Measurements from ENCODE around the gene SON.

The SON gene

GRCh38 chr21:33537212-33537611 is 5.6 kb upstream of the SON start:
- Mint-ChIP-seq H3K4me3 (no peak overlapping the region), H3K36me3 (ENCODE audit: insufficient read depth) (peaks cover 80% of the 10 kb centered on the region), H3K27ac (no peak overlapping the region), H3K27me3 (no peaks in the 10 kb centered on the region), H3K9me3 (no peaks in the 10 kb centered on the region), H3K4me1 (ENCODE audit: low read depth in 2 of 2) (peaks cover 19 to 24% of the 10 kb centered on the region in 2 donors)
- DNase-seq = no peak
- ATAC-seq (replicated peaks) = no peak

DNA sequence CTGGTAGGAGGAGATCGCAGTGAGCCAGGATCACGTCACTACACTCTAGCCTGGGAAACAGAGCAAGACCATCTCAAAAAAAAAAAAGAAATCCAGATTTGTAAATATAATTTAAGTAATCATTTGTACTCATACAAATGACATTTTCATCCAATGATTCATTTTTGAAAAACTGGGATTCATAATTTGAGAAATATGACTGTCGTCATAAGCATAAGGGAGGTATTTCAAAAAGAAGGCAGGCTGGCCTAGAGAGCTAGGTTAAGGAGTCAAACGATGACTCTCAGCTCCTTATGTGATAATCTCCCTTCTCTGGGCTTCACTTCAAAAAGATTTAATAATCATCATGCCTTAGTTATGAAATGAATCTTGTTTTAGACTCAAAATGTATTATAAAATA is 3.2 kb upstream of the SON start:
- H3K4me1 Mint-ChIP-seq (ENCODE audit: low read depth in 2 of 2) = peaks cover 28 to 43% of the 10 kb centered on the region in 2 donors
- DNase-seq (no peak), ATAC-seq (replicated peaks) (no peak)
- no peaks in the 10 kb centered on the region for H3K27me3 Mint-ChIP-seq
- no peak overlapping the region for H3K4me3 Mint-ChIP-seq
- peaks cover 74% of the 10 kb centered on the region for H3K36me3 Mint-ChIP-seq (ENCODE audit: insufficient read depth)
- no peaks in the 10 kb centered on the region for H3K9me3 Mint-ChIP-seq
- H3K27ac Mint-ChIP-seq = peak overlapping the region in 1 of 2 donors; percentile 99

DNA sequence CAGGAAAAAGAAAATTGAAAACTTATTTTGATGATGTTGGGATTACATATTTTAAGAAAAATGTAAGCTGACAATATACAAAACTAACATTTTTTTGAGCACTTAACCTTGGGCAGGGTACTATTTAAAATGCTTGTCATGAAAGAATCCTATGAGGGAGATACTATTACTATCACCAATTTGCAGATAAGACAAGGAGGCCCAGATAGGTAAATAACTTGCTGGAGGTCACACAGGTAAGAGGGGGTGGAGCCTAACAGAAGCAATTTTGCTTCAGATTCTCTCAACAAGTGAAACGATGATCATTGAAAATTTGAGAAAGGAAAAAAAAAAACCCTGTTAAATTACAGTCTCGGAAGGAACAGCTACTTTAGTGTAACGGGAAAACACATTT is 2.1 kb upstream of the SON start:
- peaks cover 66% of the 10 kb centered on the region for H3K36me3 Mint-ChIP-seq (ENCODE audit: insufficient read depth)
- peak overlapping the region; percentile 95 to 99 for H3K4me3 Mint-ChIP-seq
- H3K9me3 Mint-ChIP-seq = no peaks in the 10 kb centered on the region
- H3K4me1 Mint-ChIP-seq (ENCODE audit: low read depth in 2 of 2) = peaks cover 28 to 50% of the 10 kb centered on the region in 2 donors
- no peaks in the 10 kb centered on the region for H3K27me3 Mint-ChIP-seq
- no peak for DNase-seq
- H3K27ac Mint-ChIP-seq = peak overlapping the region; percentile 99
- ATAC-seq (replicated peaks) = no peak

GRCh38 chr21:33541105-33541711 is 1.6 kb upstream of the SON start:
- no peaks in the 10 kb centered on the region for H3K9me3 Mint-ChIP-seq
- DNase-seq (no peak), ATAC-seq (replicated peaks) (no peak)
- H3K4me3 Mint-ChIP-seq = peak overlapping the region; percentile 95 to 99
- H3K27ac Mint-ChIP-seq = peak overlapping the region; percentile 99
- no peaks in the 10 kb centered on the region for H3K27me3 Mint-ChIP-seq
- peaks cover 29 to 55% of the 10 kb centered on the region in 2 donors for H3K4me1 Mint-ChIP-seq (ENCODE audit: low read depth in 2 of 2)
- H3K36me3 Mint-ChIP-seq (ENCODE audit: insufficient read depth) = peaks cover 66% of the 10 kb centered on the region

GRCh38 chr21:33541756-33542639 is 840 bp upstream of the SON start, which contains the start of gene GART:
Gene GART (minus strand): TSS chr21:33542117. CDS start chr21:33539315, 2,802 bp downstream.
- H3K4me1 Mint-ChIP-seq (ENCODE audit: low read depth in 2 of 2) = peaks cover 29 to 55% of the 10 kb centered on the region in 2 donors

GRCh38 chr21:33543505-33544129 is 779 bp downstream of the SON start:
- peak overlapping the region; percentile 95 to 99 for H3K4me3 Mint-ChIP-seq
- no peaks in the 10 kb centered on the region for H3K27me3 Mint-ChIP-seq
- H3K4me1 Mint-ChIP-seq (ENCODE audit: low read depth in 2 of 2) = peaks cover 27 to 50% of the 10 kb centered on the region in 2 donors
- no peaks in the 10 kb centered on the region for H3K9me3 Mint-ChIP-seq
- H3K36me3 Mint-ChIP-seq (ENCODE audit: insufficient read depth) = peaks cover 69% of the 10 kb centered on the region
- DNase-seq = peak in 2 of 3 experiments; percentile 48 to 49
- peak; percentile 1 for ATAC-seq (replicated peaks)
- peak overlapping the region; percentile 99 for H3K27ac Mint-ChIP-seq

More at GRCh38 chr21:33541756-33542639, 840 bp upstream of the SON start, which contains the start of gene GART:
- H3K4me3 Mint-ChIP-seq = peak within 1 kb of the TSS; percentile 95 to 99
- no peaks in the 10 kb centered on the region for H3K27me3 Mint-ChIP-seq
- H3K27ac Mint-ChIP-seq = peak within 1 kb of the TSS; percentile 99
- peaks cover 68% of the 10 kb centered on the region for H3K36me3 Mint-ChIP-seq (ENCODE audit: insufficient read depth)
- DNase-seq (peak; percentile 71 to 74 (median 73)), ATAC-seq (replicated peaks) (peak; percentile 57)
- H3K9me3 Mint-ChIP-seq = no peaks in the 10 kb centered on the region

DNA sequence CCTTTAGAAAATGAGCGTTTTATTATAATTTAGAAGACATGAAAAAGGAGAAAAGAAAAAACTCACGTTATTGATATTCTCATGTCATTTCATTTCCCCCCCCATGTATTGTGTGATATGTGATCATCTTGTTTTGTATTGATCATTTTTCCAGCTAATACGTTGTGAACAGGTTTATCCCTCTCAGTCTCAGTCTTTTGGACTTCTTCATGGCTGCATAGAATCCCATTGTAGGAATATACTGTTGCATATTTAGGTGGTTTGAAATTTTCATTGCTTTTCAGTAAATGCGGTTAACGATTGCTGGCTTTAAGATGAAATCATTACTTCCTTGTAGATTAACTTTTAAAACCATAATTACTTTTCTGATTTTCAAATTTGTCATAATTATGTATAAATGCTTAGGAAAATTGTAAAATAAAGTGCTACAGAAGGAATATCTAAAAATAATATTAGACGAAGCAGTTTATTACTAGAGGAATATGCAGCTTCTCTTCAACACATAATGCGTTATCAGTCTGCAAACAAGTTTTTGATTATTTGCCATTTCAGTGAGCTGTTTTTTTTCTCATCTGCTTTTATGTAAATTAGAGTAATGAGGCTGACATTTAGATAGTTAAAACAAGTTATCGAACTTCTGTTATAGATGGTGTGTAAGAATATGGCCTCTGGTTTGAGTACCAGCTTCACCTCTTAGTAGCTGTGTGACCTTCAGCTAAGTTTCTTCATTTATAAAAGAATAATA is 1.8 kb downstream of the SON start:
- no peaks in the 10 kb centered on the region for H3K27me3 Mint-ChIP-seq
- no peak for ATAC-seq (replicated peaks)
- H3K4me1 Mint-ChIP-seq (ENCODE audit: low read depth in 2 of 2) = peaks cover 27 to 54% of the 10 kb centered on the region in 2 donors
- peak overlapping the region; percentile 95 to 99 for H3K4me3 Mint-ChIP-seq
- peak overlapping the region in 1 of 2 donors; percentile 99 for H3K27ac Mint-ChIP-seq
- no peak for DNase-seq
- no peaks in the 10 kb centered on the region for H3K9me3 Mint-ChIP-seq
- H3K36me3 Mint-ChIP-seq (ENCODE audit: insufficient read depth) = peaks cover 76% of the 10 kb centered on the region

DNA sequence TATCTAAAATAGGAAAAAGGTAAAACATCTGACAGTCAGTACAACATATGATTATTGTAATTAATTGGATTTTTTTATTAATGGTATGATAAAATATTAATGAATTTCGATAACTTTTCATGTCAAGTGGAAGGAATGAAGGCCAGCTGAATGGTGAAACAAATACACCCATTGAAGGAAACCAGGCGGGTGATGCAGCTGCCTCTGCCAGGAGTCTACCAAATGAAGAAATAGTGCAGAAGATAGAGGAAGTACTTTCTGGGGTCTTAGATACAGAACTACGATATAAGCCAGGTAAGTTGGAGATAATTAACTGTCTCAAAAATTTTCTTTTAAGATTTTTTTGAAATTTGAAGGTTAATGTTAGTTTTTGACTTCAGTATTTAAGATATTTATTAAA is 3.2 kb downstream of the SON start:
- DNase-seq (no peak), ATAC-seq (replicated peaks) (no peak)
- H3K36me3 Mint-ChIP-seq (ENCODE audit: insufficient read depth) = peaks cover 83% of the 10 kb centered on the region
- H3K4me1 Mint-ChIP-seq (ENCODE audit: low read depth in 2 of 2) = peaks cover 21 to 50% of the 10 kb centered on the region in 2 donors
- no peaks in the 10 kb centered on the region for H3K9me3 Mint-ChIP-seq
- H3K27ac Mint-ChIP-seq = no peak overlapping the region
- H3K4me3 Mint-ChIP-seq = peak overlapping the region; percentile 28 to 95
- H3K27me3 Mint-ChIP-seq = no peaks in the 10 kb centered on the region

DNA sequence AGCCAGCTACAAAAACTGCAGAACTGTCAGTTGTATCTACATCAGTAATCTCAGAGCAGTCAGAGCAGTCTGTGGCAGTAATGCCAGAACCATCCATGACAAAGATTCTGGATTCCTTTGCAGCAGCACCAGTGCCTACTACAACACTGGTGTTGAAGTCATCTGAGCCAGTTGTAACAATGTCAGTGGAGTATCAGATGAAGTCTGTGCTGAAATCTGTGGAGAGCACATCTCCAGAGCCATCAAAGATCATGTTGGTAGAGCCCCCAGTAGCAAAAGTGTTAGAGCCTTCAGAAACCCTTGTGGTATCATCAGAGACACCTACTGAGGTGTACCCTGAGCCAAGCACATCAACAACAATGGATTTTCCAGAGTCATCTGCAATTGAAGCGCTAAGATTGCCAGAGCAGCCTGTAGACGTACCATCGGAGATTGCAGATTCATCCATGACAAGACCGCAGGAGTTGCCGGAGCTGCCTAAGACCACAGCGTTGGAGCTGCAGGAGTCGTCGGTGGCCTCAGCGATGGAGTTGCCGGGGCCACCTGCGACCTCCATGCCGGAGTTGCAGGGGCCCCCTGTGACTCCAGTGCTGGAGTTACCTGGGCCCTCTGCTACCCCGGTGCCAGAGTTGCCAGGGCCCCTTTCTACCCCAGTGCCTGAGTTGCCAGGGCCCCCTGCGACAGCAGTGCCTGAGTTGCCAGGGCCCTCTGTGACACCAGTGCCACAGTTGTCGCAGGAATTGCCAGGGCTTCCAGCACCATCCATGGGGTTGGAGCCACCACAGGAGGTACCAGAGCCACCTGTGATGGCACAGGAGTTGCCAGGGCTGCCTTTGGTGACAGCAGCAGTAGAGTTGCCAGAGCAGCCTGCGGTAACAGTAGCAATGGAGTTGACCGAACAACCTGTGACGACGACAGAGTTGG is 7.3 kb downstream of the SON start:
- DNase-seq (no peak), ATAC-seq (replicated peaks) (no peak)
- no peaks in the 10 kb centered on the region for H3K27me3 Mint-ChIP-seq
- H3K27ac Mint-ChIP-seq = no peak overlapping the region
- no peaks in the 10 kb centered on the region for H3K9me3 Mint-ChIP-seq
- no peak overlapping the region for H3K4me3 Mint-ChIP-seq
- H3K4me1 Mint-ChIP-seq (ENCODE audit: low read depth in 2 of 2) = peaks cover 18 to 44% of the 10 kb centered on the region in 2 donors
- H3K36me3 Mint-ChIP-seq (ENCODE audit: insufficient read depth) = peaks cover 93% of the 10 kb centered on the region

DNA sequence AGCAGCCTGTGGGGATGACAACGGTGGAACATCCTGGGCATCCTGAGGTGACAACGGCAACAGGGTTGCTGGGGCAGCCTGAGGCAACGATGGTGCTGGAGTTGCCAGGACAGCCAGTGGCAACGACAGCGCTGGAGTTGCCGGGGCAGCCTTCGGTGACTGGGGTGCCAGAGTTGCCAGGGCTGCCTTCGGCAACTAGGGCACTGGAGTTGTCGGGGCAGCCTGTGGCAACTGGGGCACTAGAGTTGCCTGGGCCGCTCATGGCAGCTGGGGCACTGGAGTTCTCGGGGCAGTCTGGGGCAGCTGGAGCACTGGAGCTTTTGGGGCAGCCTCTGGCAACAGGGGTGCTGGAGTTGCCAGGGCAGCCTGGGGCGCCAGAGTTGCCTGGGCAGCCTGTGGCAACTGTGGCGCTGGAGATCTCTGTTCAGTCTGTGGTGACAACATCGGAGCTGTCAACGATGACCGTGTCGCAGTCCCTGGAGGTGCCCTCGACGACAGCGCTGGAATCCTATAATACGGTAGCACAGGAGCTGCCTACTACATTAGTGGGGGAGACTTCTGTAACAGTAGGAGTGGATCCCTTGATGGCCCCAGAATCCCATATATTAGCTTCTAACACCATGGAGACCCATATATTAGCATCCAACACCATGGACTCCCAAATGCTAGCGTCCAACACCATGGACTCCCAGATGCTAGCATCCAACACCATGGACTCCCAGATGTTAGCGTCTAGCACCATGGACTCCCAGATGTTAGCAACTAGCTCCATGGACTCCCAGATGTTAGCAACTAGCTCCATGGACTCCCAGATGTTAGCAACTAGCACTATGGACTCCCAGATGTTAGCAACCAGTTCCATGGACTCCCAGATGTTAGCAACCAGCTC is 8.2 kb downstream of the SON start:
- ATAC-seq (replicated peaks) = peak; percentile 9

DNA sequence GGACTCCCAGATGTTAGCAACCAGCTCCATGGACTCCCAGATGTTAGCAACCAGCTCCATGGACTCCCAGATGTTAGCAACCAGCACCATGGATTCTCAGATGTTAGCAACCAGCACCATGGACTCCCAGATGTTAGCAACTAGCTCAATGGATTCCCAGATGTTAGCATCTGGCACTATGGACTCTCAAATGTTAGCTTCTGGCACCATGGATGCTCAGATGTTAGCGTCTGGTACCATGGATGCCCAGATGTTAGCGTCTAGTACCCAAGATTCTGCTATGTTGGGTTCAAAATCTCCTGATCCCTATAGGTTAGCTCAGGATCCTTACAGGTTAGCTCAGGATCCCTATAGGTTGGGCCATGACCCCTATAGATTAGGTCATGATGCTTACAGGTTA is 8.8 kb downstream of the SON start:
- Mint-ChIP-seq H3K4me1 (ENCODE audit: low read depth in 2 of 2) (peaks cover 26 to 50% of the 10 kb centered on the region in 2 donors), H3K27me3 (no peaks in the 10 kb centered on the region), H3K27ac (no peak overlapping the region), H3K4me3 (no peak overlapping the region), H3K9me3 (no peaks in the 10 kb centered on the region), H3K36me3 (ENCODE audit: insufficient read depth) (peaks cover 94% of the 10 kb centered on the region)
- no peak for DNase-seq
- ATAC-seq (replicated peaks) = peak; percentile 6

More for the DNA sequence above, 8.2 kb downstream of the SON start:
- no peak for DNase-seq
- Mint-ChIP-seq H3K4me3 (no peak overlapping the region), H3K36me3 (ENCODE audit: insufficient read depth) (peaks cover 96% of the 10 kb centered on the region), H3K4me1 (ENCODE audit: low read depth in 2 of 2) (peaks cover 21 to 46% of the 10 kb centered on the region in 2 donors), H3K27ac (no peak overlapping the region), H3K27me3 (no peaks in the 10 kb centered on the region), H3K9me3 (no peaks in the 10 kb centered on the region)

Data from effector memory CD8-positive, alpha-beta T cell (primary cell).